A549 treated with AZD9567 at 1 μM for 4 hours (cell line): ENCODE measurements around the gene SERPINB3. TPM values are rescaled to one million over a fixed set of nuclear protein-coding genes. Genes with fewer than 3 reads are reported as not detected.

Source experiments
- total RNA-seq: library from RNA; stranded (reverse); fragments of 200-300 nt; extraction: Qiagen RNA extraction; gene quantifications from 5 replicates; pipeline ENCODE4 v1.2.3, GENCODE V29; 2022; ENCODE audit not compliant: insufficient read depth

The SERPINB3 gene
- total RNA-seq, result 0.07 to 1.1 TPM (median 0.09 TPM) in 4 of 5 replicates, not detected in the other

DNA sequence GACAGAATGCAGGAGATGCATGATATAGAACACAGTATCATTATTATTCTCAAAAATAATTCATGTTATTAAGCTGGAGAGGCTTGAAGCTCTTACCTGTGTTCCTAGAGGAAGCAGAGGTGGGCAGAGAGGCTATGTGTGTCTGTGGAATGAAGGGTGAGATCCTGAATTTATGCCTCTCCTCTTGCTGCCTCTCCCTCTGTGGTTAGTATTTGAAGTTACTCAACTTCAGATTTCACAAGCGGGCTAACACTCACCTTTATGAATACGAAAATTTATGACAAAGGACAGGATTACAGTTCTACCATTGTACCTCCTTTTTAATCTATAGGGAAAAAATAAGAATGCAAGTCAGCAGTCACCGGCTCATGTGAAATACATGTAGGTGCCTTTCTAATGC is at the start of gene SERPINB3:
Gene SERPINB3, minus strand, starts transcription at position 144 of the 400 bp plus-strand sequence. CDS start 677 bp downstream, outside the sequence.

DNA sequence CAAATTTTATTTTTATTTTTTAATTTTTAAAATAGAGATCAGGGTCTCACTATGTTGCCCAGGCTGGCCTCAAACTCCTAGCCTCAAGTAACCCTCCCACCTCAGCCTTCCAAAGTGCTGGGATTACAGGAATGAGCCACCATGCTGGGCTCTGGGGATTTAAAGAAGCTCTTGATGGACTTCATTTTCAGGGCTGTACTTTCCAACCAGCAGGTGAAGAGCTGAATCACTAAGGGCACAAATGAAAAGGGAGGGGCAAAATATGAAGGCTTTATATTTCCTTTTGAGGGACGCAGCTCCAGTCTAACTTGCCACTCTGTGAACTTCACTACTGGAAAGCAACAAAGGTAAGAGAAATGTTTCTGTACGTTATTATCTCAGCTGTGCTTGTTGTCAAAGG is 41.0 kb upstream of the SERPINB3 start, which contains the start of gene SERPINB11:
Gene SERPINB11, plus strand, starts transcription at position 301 of the 400 bp plus-strand sequence. CDS start 7,234 bp downstream, outside the sequence.

DNA sequence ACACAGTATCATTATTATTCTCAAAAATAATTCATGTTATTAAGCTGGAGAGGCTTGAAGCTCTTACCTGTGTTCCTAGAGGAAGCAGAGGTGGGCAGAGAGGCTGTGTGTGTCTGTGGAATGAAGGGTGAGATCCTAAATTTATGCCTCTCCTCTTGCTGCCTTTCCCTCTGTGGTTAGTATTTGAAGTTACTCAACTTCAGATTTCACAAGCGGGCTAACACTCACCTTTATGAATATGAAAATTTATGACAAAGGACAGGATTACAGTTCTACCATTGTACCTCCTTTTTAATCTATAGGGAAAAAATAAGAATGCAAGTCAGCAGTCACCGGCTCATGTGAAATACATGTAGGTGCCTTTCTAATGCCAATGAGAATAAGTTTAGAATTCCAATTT is 17.6 kb downstream of the SERPINB3 start, which contains the start of gene SERPINB4:
Gene SERPINB4, minus strand, starts transcription at position 115 of the 400 bp plus-strand sequence. CDS start 679 bp downstream, outside the sequence.

Other genes with a start within 250 kb of the SERPINB3 start
- 19.2 to 27.7 TPM (median 21.5 TPM) in 5 replicates for gene VPS4B, start 239.4 kb downstream of the SERPINB3 start, total RNA-seq
- 0.05 to 0.12 TPM (median 0.09 TPM) in 3 of 5 replicates, not detected in the others for gene SERPINB5, start 184.9 kb downstream of the SERPINB3 start, total RNA-seq
- gene SERPINB12, start 119.5 kb downstream of the SERPINB3 start, total RNA-seq, result not detected in 5 replicates
- gene SERPINB13, start 74.5 kb downstream of the SERPINB3 start, total RNA-seq, result not detected in 5 replicates
- 0.07 to 0.17 TPM (median 0.11 TPM) in 4 of 5 replicates, not detected in the other for gene SERPINB4, start 17.6 kb downstream of the SERPINB3 start, total RNA-seq
- 0.10 to 0.14 TPM in 2 of 5 replicates, not detected in the others for gene SERPINB11, start 41.1 kb upstream of the SERPINB3 start, total RNA-seq
- gene SERPINB7, start 113.5 kb upstream of the SERPINB3 start, total RNA-seq, result 1.8 to 3.1 TPM (median 1.9 TPM) in 5 replicates
- 0.06 to 0.07 TPM in 2 of 5 replicates, not detected in the others for gene SERPINB2, start 225.8 kb upstream of the SERPINB3 start, total RNA-seq
- gene SERPINB10, start 246.1 kb upstream of the SERPINB3 start, total RNA-seq, result not detected in 5 replicates